Measurements from ENCODE around the gene FBXW7. TPM values are rescaled to one million over a fixed set of nuclear protein-coding genes. Genes with fewer than 3 reads are reported as not detected.
"Not testable (repeated sequence)": the region's sequence is repeated elsewhere in the genome, so short reads cannot be mapped to it uniquely, and the experiment has no call there.

Gene FBXW7
- total and polyA plus RNA-seq, 2 of the 8 experiments (the other 6 are each of a cell fraction or from before 2014, with no cell fraction given), result 6.0 to 26.7 TPM

DNA sequence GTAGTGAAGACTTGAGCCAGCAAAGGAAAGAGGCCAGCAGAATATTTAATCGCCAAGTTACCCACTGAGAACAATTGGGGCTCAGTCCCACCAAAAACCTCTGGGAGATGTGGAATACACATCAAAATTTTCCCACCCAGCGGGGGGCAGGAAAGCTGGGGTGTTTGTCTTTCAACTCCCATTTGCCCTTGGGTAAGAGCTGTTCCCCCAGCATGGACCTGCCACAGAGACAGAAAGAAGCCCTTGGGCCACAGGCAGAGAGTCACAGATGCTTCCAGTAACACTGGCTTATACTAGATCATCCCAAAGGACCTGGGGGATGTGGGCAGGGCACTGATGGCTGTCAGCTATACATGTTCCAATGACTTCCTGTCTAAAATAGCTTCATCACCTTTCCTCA is 18.9 kb upstream of the FBXW7 start (continued):
- TF ChIP-seq SUZ12 (IDR thresholded peaks at IDR 0.05; ENCODE audit: low read length) (no peak), NRF1 (IDR thresholded peaks at IDR 0.05; ENCODE audit: low read depth, low read length) (no peak), SIRT6 (IDR thresholded peaks at IDR 0.05; ENCODE audit: low read length) (no peak), GABPA (IDR thresholded peaks at IDR 0.05; ENCODE audit: borderline replicate concordance, insufficient read depth, low read length) (no peak), TCF12 (IDR thresholded peaks at IDR 0.05; ENCODE audit: low read depth, low read length) (no peak)

DNA sequence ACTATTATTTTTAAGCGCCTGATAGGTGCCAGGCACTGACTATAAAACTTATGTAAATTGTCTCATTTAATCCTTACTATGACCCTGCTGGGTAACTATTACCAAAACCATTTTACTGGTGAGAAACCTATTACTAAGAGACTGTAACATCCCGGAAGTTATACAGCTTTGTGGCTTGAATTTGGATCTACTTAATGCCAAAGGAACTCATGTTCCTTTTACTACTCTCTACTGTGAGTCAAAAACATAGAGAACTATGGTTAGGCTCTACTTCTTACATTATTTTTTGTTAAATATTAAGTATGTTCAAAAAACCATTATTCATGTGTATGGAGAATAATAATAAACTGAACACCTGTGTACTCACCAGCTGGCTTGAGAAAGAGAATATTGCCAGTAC is 14.8 kb upstream of the FBXW7 start:
- H2AK5ac ChIP-seq (ENCODE audit: low read depth, low read length); H4K91ac ChIP-seq (replicated peaks; ENCODE audit: insufficient read length, low read length); H2BK20ac ChIP-seq (ENCODE audit: low read length); H3K27ac ChIP-seq (ENCODE audit: low read depth, low read length); H3K9me3 ChIP-seq (ENCODE audit: insufficient read depth in 2 of 2, low read depth in 1 of 2, low read length in 1 of 2); H2BK12ac ChIP-seq (ENCODE audit: low read depth, low read length); H3K14ac ChIP-seq (ENCODE audit: insufficient read length); H3K56ac ChIP-seq (replicated peaks; ENCODE audit: insufficient read length, low read depth, low read length); H3K18ac ChIP-seq (ENCODE audit: extremely low read depth, low read length); H4K8ac ChIP-seq (ENCODE audit: extremely low read depth, insufficient read depth, low read length); H3K4me2 ChIP-seq (ENCODE audit: insufficient read depth in 1 of 2, low read depth in 2 of 2, low read length in 2 of 2); H3K4me3 ChIP-seq (ENCODE audit: extremely low read depth in 1 of 4, insufficient read depth in 2 of 4, low read depth in 3 of 4, low read length in 4 of 4); H4K5ac ChIP-seq (ENCODE audit: insufficient read length, low read depth, low read length); H2BK5ac ChIP-seq (ENCODE audit: low read depth, low read length); DNase-seq (ENCODE audit: low read depth in 1 of 2, low spot score in 2 of 2); H3K23ac ChIP-seq (ENCODE audit: insufficient read length); H2BK120ac ChIP-seq (replicated peaks; ENCODE audit: low read depth, low read length); H4K20me1 ChIP-seq (replicated peaks in 1 of 2; ENCODE audit: control insufficient read depth in 1 of 2, insufficient read depth in 2 of 2, low read length in 2 of 2); H3K27me3 ChIP-seq (replicated peaks in 1 of 4; ENCODE audit: control insufficient read depth in 3 of 4, extremely low read depth in 1 of 4, insufficient read depth in 3 of 4, low read length in 3 of 4); FAIRE-seq; H2AFZ ChIP-seq (ENCODE audit: low read length); H2BK15ac ChIP-seq (ENCODE audit: low read length); H3K9ac ChIP-seq (replicated peaks in 1 of 4; ENCODE audit: extremely low read depth in 1 of 4, low read depth in 3 of 4, low read length in 3 of 4); H3K4me1 ChIP-seq (replicated peaks in 1 of 4; ENCODE audit: control insufficient read depth in 3 of 4, insufficient read depth in 4 of 4, low read length in 3 of 4); H3K79me2 ChIP-seq (ENCODE audit: control insufficient read depth in 1 of 2, insufficient read depth in 2 of 2, low read length in 2 of 2); H3K4ac ChIP-seq (replicated peaks; ENCODE audit: insufficient read length, low read depth, low read length); H3K79me1 ChIP-seq (ENCODE audit: low read depth, low read length); H3K36me3 ChIP-seq (ENCODE audit: control insufficient read depth in 2 of 4, insufficient read depth in 4 of 4, low read length in 3 of 4); H3K23me2 ChIP-seq (ENCODE audit: low read depth, low read length): not testable (repeated sequence)
- POLR2A ChIA-PET (ENCODE audit: partially characterized antibody), result interaction anchor here (0.9 kb wide), 1 partner anchor 11 kb away, joined by 3 read pairs; no protein-coding TSS in a partner anchor
- CTCF ChIA-PET (ENCODE audit: partially characterized antibody), result interaction anchor here (1.2 to 1.5 kb wide), 2 partner anchors 13 to 50 kb away, joined by 3 read pairs; no protein-coding TSS in a partner anchor
- WGBS, 2 experiments (ENCODE audit: extremely low coverage in 1 of 2, insufficient coverage in 1 of 2, insufficient read length in 1 of 2, insufficient replicate concordance in 2 of 2, low coverage in 1 of 2, low lambda C conversion rate in 2 of 2, missing lambda C conversion rate in 1 of 2), result 84% methylated on average over 2 of the region's 2 CpGs; no CpG with 5 or more reads in 1 of the 2 experiments
